Naive thymus-derived CD4-positive, alpha-beta T cell (primary cell): ENCODE results near the gene CLECL1. TPM values are rescaled to one million over a fixed set of nuclear protein-coding genes. Genes with fewer than 3 reads are reported as not detected.
A peak's percentile ranks its signal among the peaks of the same experiment; 100 is the strongest.
"Not testable (repeated sequence)": the region's sequence is repeated elsewhere in the genome, so short reads cannot be mapped to it uniquely, and the experiment has no call there.

ENCODE experiments used
- ATAC-seq: fragments of 150-1000 bp; cut with Tn5 transposase; 2 replicates; pipeline ENCODE4 v1.10.0; 2021; ENCODE audit warnings: mild to moderate bottlenecking, moderate library complexity
- CTCF ChIA-PET: fragments of 350-600 bp; sonication (Branson Sonifier 250); formaldehyde crosslinking; loops from one replicate; lab custom pipeline; 2021; ENCODE audit warnings: antibody characterized with exemption; lab: Charles Lee
- POLR2A ChIA-PET: fragments of 350-600 bp; sonication (Branson Sonifier 250); formaldehyde crosslinking; loops from one replicate; lab custom pipeline; 2021; ENCODE audit warnings: antibody characterized with exemption, inconsistent platforms; lab: Charles Lee
- DNase-seq, 9 donors: peaks; one replicate each; pipeline versions ENCODE4 v3.0.0 to v3.0.0-alpha.2; 2020 to 2022; ENCODE audit warnings: mixed read lengths in 1 of 9
- H3K27ac ChIP-seq: one replicate; pipeline ENCODE4 v1.7.0; 2013; ENCODE audit warnings: mild to moderate bottlenecking, low read depth, low read length, moderate library complexity
- H3K27me3 ChIP-seq, 2 donors: one replicate each; pipeline ENCODE4 v1.7.0; 2013; ENCODE audit warnings: low read length in 2 of 2, mild to moderate bottlenecking in 2 of 2, moderate library complexity in 2 of 2; ENCODE audit not compliant: control insufficient read depth in 2 of 2, insufficient read depth in 2 of 2
- H3K36me3 ChIP-seq, 3 experiments: 1 replicate in 2 of 3; 2 replicates in 1 of 3; pipeline ENCODE4 v1.7.0; 2013; ENCODE audit warnings: low read length in 3 of 3, mild to moderate bottlenecking in 3 of 3, moderate library complexity in 1 of 3; ENCODE audit not compliant: insufficient read depth in 3 of 3, control insufficient read depth in 2 of 3
- H3K4me1 ChIP-seq, 2 donors: one replicate each; pipeline ENCODE4 v1.7.0; 2013; ENCODE audit warnings: low read length in 2 of 2, mild to moderate bottlenecking in 2 of 2, moderate library complexity in 1 of 2; ENCODE audit not compliant: control insufficient read depth in 2 of 2, insufficient read depth in 2 of 2
- H3K4me3 ChIP-seq: 2 replicates; pipeline ENCODE4 v1.7.0; 2013; ENCODE audit warnings: mild to moderate bottlenecking, low read length
- H3K9me3 ChIP-seq, 3 experiments: 1 replicate in 2 of 3; 2 replicates in 1 of 3; pipeline ENCODE4 v1.7.0; 2013; ENCODE audit warnings: low read length in 3 of 3; ENCODE audit not compliant: control insufficient read depth in 2 of 3
- H3K27ac Mint-ChIP-seq, 9 donors: one replicate each; pipeline ENCODE4 v1.8.0; 2020 to 2022; ENCODE audit warnings: mixed read lengths in 9 of 9, mild to moderate bottlenecking in 8 of 9, moderate library complexity in 5 of 9, inconsistent platforms in 2 of 9
- H3K27me3 Mint-ChIP-seq, 5 donors: one replicate each; pipeline ENCODE4 v1.8.0; 2021 to 2022; ENCODE audit warnings: mixed read lengths in 5 of 5, mild to moderate bottlenecking in 1 of 5
- H3K36me3 Mint-ChIP-seq, 5 donors: one replicate each; pipeline ENCODE4 v1.8.0; 2020 to 2022; ENCODE audit warnings: mixed read lengths in 5 of 5, mild to moderate bottlenecking in 3 of 5, inconsistent platforms in 1 of 5
- H3K4me1 Mint-ChIP-seq, 7 donors: one replicate each; pipeline ENCODE4 v1.8.0; 2020 to 2022; ENCODE audit warnings: mixed read lengths in 7 of 7, mild to moderate bottlenecking in 3 of 7, inconsistent platforms in 1 of 7
- H3K4me3 Mint-ChIP-seq, 10 donors: one replicate each; pipeline ENCODE4 v1.8.0; 2020 to 2022; ENCODE audit warnings: mild to moderate bottlenecking in 10 of 10, mixed read lengths in 10 of 10, moderate library complexity in 6 of 10, inconsistent platforms in 2 of 10
- H3K9me3 Mint-ChIP-seq, 11 donors: one replicate each; pipeline ENCODE4 v1.8.0; 2020 to 2022; ENCODE audit warnings: mixed read lengths in 11 of 11, mild to moderate bottlenecking in 4 of 11, inconsistent platforms in 1 of 11, moderate library complexity in 1 of 11
- intact Hi-C, 2 donors: fragments of 100-400 bp; cut with micrococcal nuclease; formaldehyde crosslinking; loops; one replicate each; pipeline ENCODE4 v1.15.1; 2023
- polyA plus RNA-seq, 2 donors: library from polyadenylated mRNA; unstranded; fragments of 300-500 nt; fragmentation: Illumina TruSeq; gene quantifications; one replicate each; pipeline ENCODE4 v1.2.3, GENCODE V29; 2021
- total RNA-seq, 6 experiments: library from RNA in 5 of 6; stranded (reverse) in 5 of 6; gene quantifications; 1 replicate in 5 of 6; 2 replicates in 1 of 6; pipeline ENCODE4 v1.2.3 and lab custom pipeline; 2021 to 2026

Gene CLECL1
- total and polyA plus RNA-seq, 7 experiments from 2014 or later = 0.38 to 6.1 (median 0.43) TPM; not detected in 2

DNA sequence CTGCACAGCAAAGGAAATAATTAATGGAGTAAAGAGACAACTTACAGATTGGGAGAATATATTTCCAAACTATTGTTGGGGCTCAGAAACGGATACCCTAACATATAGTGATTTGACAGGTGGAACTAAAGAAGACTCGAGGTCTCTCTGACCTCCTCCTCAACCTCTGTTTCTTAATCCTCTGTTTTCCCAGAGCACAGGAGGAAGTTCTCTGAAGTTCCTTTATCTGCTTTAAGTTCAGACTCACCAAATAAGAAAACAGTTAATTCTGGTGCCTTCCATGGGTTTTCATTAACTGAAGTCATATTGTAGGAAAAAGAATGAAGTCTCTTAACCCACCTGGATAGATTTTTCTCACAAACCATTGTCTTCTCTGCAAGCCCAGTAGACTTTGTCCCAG is 34.2 kb downstream of the CLECL1 start:
- intact Hi-C loops = no loop called here
- H3K27ac ChIP-seq = no peak overlapping the region
- H3K36me3 ChIP-seq = peaks cover 17 to 28% (median 19%) of the 10 kb centered on the region in 3 experiments
- Mint-ChIP-seq H3K9me3 (peaks cover 4 to 82% (median 42%) of the 10 kb centered on the region in 11 donors), H3K27ac (peak overlapping the region; percentile 26 to 94 (median 73)), H3K36me3 (peaks cover 13 to 64% (median 56%) of the 10 kb centered on the region in 5 donors), H3K4me3 (no peak overlapping the region), H3K4me1 (peaks cover 23 to 78% (median 62%) of the 10 kb centered on the region in 7 donors), H3K27me3 (no peaks in the 10 kb centered on the region)
- peaks cover 19 to 26% of the 10 kb centered on the region in 2 donors for H3K4me1 ChIP-seq
- ATAC-seq (no peak), DNase-seq (no peak)
- ChIA-PET CTCF (interaction anchor here (1.4 kb wide), 3 partner anchors 10 to 67 kb away, joined by 3 read pairs; no protein-coding TSS in a partner anchor), POLR2A (interaction anchor here (1.3 to 6.6 kb wide), 8 partner anchors 10 to 50 kb away, joined by 5 to 104 read pairs (median 14); partner anchors contain the start of gene CLEC2D)
- H3K27me3 ChIP-seq = no peaks in the 10 kb centered on the region
- H3K4me3 ChIP-seq = no peak overlapping the region
- H3K9me3 ChIP-seq = peaks cover 0 to 34% (median 4%) of the 10 kb centered on the region in 3 experiments

DNA sequence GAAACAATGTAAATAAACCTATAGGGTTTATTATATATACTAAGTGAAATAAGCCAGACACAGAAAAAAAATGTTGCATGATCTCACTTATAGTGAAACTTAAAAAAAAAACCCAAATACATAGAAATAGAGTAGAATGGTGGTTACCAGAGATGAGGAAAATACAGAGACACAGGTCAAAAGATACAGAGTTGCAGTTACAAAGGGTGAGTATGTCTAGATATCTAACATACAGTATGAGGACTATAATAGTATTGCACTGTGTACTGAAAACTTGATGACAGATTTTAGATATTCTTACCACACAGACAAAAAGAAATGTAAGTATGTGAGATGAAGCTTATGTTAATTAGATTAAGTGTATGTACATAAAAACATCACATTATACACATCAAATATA is 35.3 kb downstream of the CLECL1 start:
- peaks cover 15 to 20% of the 10 kb centered on the region in 2 donors for H3K4me1 ChIP-seq
- peaks cover 0 to 36% (median 4%) of the 10 kb centered on the region in 3 experiments for H3K9me3 ChIP-seq
- no peak for ATAC-seq
- Mint-ChIP-seq H3K27me3 (no peaks in the 10 kb centered on the region), H3K4me3 (no peak overlapping the region), H3K4me1 (peaks cover 19 to 75% (median 59%) of the 10 kb centered on the region in 7 donors), H3K9me3 (peaks cover 4 to 88% (median 42%) of the 10 kb centered on the region in 11 donors), H3K27ac (peak overlapping the region in 8 of 9 donors; percentile 8 to 94 (median 14)), H3K36me3 (peaks cover 13 to 73% (median 67%) of the 10 kb centered on the region in 5 donors)
- ChIA-PET CTCF (interaction anchor here (1.2 to 1.4 kb wide), 2 partner anchors 45 to 66 kb away, joined by 3 read pairs; no protein-coding TSS in a partner anchor), POLR2A (interaction anchor here (0.5 to 1.6 kb wide), 8 partner anchors 9 to 50 kb away, joined by 3 to 8 read pairs (median 5); no protein-coding TSS in a partner anchor)
- no peak overlapping the region for H3K27ac ChIP-seq
- H3K4me3 ChIP-seq = no peak overlapping the region
- no peak for DNase-seq
- H3K36me3 ChIP-seq = peaks cover 18 to 39% (median 25%) of the 10 kb centered on the region in 3 experiments
- no peaks in the 10 kb centered on the region for H3K27me3 ChIP-seq
- intact Hi-C loops = no loop called here

DNA sequence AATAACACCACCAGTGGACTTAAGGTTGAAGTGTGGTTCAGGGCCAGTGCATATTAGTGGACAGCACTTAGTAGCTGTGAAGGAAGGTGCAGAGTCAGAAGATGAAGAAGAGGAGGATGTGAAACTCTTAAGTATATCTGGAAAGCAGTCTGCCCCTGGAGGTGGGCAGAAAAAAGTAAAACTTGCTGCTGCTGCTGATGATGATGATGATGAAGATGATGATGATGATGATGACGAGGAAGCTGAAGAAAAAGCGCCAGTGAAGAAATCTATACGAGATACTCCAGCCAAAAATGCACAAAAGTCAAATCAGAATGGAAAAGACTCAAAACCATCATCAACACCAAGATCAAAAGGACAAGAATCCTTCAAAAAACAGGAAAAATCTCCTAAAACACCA is 37.2 kb downstream of the CLECL1 start:
- H3K4me3 ChIP-seq, intact Hi-C loops, CTCF ChIA-PET, H3K27ac ChIP-seq, ATAC-seq, H3K27me3 ChIP-seq, DNase-seq, H3K4me1 ChIP-seq, POLR2A ChIA-PET, H3K27me3 Mint-ChIP-seq: not testable (repeated sequence)
- Mint-ChIP-seq H3K27ac (peak overlapping the region in 8 of 9 donors; percentile 11 to 83 (median 64)), H3K9me3 (peaks cover 4 to 90% (median 41%) of the 10 kb centered on the region in 11 donors), H3K4me1 (peaks cover 3 to 71% (median 54%) of the 10 kb centered on the region in 7 donors), H3K4me3 (peak overlapping the region in 4 of 10 donors; percentile 10 to 50 (median 36)), H3K36me3 (peaks cover 28 to 84% (median 82%) of the 10 kb centered on the region in 5 donors)
- Histone ChIP-seq H3K9me3 (peaks cover 0 to 50% (median 4%) of the 10 kb centered on the region in 3 experiments), H3K36me3 (peaks cover 23 to 58% (median 34%) of the 10 kb centered on the region in 3 experiments)

DNA sequence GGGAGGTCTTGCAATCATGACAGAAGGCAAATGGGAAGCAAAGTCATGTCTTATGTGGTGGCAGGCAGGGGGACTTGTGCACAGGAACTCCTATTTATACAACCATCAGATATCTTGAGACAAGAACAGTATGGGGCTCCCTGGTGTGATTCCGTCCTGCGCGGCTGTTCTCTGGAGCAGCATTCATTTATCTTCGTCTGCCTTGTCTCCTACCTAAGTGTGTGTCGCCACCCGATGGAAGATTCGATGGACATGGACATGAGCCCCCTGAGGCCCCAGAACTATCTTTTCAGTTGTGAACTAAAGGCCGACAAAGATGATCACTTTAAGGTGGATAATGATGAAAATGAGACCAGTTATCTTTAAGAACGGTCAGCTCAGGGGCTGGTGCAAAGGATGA is 37.7 kb downstream of the CLECL1 start:
- H3K27me3 Mint-ChIP-seq, POLR2A ChIA-PET, H3K4me3 ChIP-seq, intact Hi-C loops, DNase-seq, CTCF ChIA-PET, H3K4me1 ChIP-seq, H3K27me3 ChIP-seq, H3K27ac ChIP-seq, ATAC-seq: not testable (repeated sequence)
- H3K9me3 Mint-ChIP-seq = peaks cover 4 to 88% (median 41%) of the 10 kb centered on the region in 11 donors
- peak overlapping the region in 2 of 10 donors; percentile 10 to 50 for H3K4me3 Mint-ChIP-seq
- H3K36me3 ChIP-seq = peaks cover 24 to 61% (median 37%) of the 10 kb centered on the region in 3 experiments
- H3K36me3 Mint-ChIP-seq = peaks cover 28 to 85% (median 83%) of the 10 kb centered on the region in 5 donors
- peaks cover 0 to 49% (median 4%) of the 10 kb centered on the region in 3 experiments for H3K9me3 ChIP-seq
- peak overlapping the region in 7 of 9 donors; percentile 25 to 83 (median 61) for H3K27ac Mint-ChIP-seq
- H3K4me1 Mint-ChIP-seq = peaks cover 0 to 69% (median 51%) of the 10 kb centered on the region in 7 donors

DNA sequence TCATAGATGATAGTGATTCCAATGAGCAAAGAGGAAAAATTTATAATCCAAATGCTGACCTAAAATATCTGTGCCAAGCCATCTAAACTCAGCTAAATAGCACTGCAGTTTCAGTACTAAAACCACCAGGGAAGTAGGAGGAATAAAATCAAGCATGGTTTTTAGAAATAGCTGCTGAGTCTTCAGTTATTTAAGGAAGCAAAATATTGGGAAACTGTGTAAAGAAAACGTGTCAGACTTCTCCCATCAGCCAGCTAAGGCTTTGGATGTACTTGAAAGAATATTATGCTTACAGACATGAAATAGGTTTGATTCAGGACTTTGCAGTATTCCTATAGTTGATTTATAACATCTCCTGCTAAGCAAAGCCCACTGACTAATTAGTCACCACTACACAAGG is 38.7 kb downstream of the CLECL1 start:
- H3K9me3 ChIP-seq = peaks cover 0 to 58% (median 4%) of the 10 kb centered on the region in 3 experiments
- CTCF ChIA-PET = no interaction called here
- Mint-ChIP-seq H3K9me3 (peaks cover 4 to 88% (median 46%) of the 10 kb centered on the region in 11 donors), H3K27me3 (no peaks in the 10 kb centered on the region), H3K4me1 (peaks cover 0 to 66% (median 48%) of the 10 kb centered on the region in 7 donors), H3K36me3 (peaks cover 34 to 88% (median 86%) of the 10 kb centered on the region in 5 donors), H3K27ac (peak overlapping the region in 6 of 9 donors; percentile 21 to 60 (median 36)), H3K4me3 (no peak overlapping the region)
- no peak overlapping the region for H3K27ac ChIP-seq
- H3K27me3 ChIP-seq = no peaks in the 10 kb centered on the region
- H3K4me1 ChIP-seq = no peaks in the 10 kb centered on the region
- POLR2A ChIA-PET = interaction anchor here (0.8 to 1.4 kb wide), 4 partner anchors 25 to 50 kb away, joined by 3 to 4 read pairs (median 4); partner anchors contain the start of gene CLEC2D
- no peak for DNase-seq
- no peak for ATAC-seq
- no peak overlapping the region for H3K4me3 ChIP-seq
- H3K36me3 ChIP-seq = peaks cover 33 to 71% (median 46%) of the 10 kb centered on the region in 3 experiments
- intact Hi-C loops = no loop called here

DNA sequence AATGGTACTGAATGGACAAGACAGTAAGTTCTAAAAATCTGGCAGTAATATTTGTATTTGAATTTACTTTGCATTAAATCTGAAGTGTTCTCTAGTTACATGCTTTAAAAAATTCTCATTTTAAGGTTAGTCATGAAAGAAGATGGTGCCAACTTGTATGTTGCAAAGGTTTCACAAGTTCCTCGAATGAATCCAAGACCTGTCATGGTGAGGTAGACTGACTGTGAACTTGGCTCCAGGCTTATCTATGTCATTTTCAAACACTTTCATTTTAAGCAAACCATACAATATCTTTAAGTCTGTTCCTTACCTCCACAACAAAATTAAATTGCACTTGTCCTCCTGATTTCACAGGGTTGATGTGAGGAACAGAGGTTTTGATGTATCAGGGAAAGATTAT is 40.0 kb downstream of the CLECL1 start:
- Mint-ChIP-seq H3K4me1 (peaks cover 3 to 68% (median 45%) of the 10 kb centered on the region in 7 donors), H3K27ac (peak overlapping the region; percentile 46 to 80 (median 59)), H3K4me3 (peak overlapping the region in 1 of 10 donors; percentile 13), H3K9me3 (peaks cover 4 to 83% (median 41%) of the 10 kb centered on the region in 11 donors), H3K36me3 (peaks cover 40 to 96% (median 94%) of the 10 kb centered on the region in 5 donors), H3K27me3 (no peaks in the 10 kb centered on the region)
- ATAC-seq = no peak
- intact Hi-C loops = loop anchor here in 1 of 2 donors (1.0 kb wide), 2 partner anchors 9 kb away; no protein-coding TSS in a partner anchor
- DNase-seq = no peak
- ChIA-PET POLR2A (interaction anchor here (0.6 to 1.4 kb wide), 6 partner anchors 14 to 45 kb away, joined by 3 to 5 read pairs (median 4); partner anchors contain the start of gene CLEC2D), CTCF (no interaction called here)
- Histone ChIP-seq H3K4me1 (peaks cover 0 to 5% of the 10 kb centered on the region in 2 donors), H3K9me3 (peaks cover 0 to 52% (median 0%) of the 10 kb centered on the region in 3 experiments), H3K4me3 (no peak overlapping the region), H3K27me3 (no peaks in the 10 kb centered on the region), H3K27ac (no peak overlapping the region), H3K36me3 (peaks cover 46 to 84% (median 59%) of the 10 kb centered on the region in 3 experiments)
